HG02970 (cell line): ENCODE measurements around the gene ST3GAL4.

ENCODE experiments used
- ATAC-seq: cut with Tn5 transposase; IDR thresholded peaks from one replicate; pipeline ENCODE4 v1.9.1; 2021; ENCODE audit warnings: mild to moderate bottlenecking, moderate library complexity, moderate number of reproducible peaks; ENCODE audit not compliant: unreplicated experiment, low FRiP score

Gene ST3GAL4

DNA sequence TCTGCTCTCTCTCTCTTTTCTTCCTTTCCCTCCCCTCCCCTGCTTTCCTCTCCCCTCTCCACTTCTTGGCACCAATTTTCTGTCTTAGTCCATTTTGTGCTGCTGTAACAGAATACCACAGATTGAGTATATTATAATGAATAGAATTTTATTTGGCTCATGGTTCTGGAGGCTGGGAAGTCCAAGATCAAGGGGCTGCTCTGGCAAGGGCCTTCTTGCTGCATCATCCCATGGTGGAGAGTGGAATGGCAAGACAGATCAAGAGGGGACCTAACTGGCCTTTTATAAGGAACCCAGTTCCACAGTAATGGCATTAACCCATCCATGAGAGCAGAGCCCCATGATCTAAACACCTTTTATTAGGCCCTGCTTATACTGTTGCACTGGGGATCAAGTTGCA, 44.5 kb downstream of the ST3GAL4 start:
- ATAC-seq: no peak

DNA sequence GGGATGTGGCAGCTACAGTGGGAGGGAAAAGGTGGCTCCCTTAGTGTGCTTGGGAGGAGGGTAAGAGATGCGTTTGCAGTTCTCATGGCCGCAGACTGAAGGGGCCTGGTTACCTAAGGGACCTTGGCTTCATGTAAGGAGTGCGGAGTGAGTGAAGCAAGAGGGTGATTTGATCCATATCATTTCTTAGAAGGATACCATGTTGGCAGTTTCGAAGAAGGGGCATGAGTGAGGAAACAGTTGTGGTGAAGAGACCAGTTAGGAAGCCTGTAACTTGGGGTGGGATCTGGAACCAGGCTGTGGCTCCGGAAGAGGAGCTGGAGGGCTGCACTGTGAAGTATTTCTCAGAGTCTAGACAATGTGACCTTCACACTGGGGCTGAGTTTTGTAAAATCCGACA, 45.0 kb downstream of the ST3GAL4 start:
- ATAC-seq: no peak

DNA sequence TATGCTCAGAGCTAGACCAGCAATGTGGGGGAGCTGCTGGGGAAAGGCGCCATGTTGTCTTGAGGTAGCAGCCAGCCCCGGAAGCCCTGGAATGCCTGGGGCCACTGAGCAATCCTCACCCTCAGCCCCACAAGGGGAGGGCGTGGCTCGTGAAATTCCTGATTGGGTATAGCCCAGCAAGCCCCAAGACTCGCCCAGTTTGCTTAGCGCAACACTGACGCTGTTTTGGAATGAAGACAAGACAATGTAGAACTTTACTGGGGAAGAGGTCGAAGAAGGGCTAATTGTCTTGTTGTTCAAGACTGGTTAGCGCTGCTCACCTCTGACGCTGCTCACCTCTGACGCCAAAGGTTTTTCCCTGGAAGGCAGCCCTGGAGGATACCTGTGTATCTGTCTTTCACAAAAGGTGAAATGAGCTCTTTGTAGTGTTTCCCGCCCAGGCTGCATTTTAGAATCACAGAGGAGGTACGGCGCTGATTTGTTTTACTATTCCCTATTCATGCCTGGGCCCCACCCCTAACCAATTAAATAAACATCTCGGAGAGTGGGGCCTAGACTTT, 47.6 kb downstream of the ST3GAL4 start:
- ATAC-seq: no peak

DNA sequence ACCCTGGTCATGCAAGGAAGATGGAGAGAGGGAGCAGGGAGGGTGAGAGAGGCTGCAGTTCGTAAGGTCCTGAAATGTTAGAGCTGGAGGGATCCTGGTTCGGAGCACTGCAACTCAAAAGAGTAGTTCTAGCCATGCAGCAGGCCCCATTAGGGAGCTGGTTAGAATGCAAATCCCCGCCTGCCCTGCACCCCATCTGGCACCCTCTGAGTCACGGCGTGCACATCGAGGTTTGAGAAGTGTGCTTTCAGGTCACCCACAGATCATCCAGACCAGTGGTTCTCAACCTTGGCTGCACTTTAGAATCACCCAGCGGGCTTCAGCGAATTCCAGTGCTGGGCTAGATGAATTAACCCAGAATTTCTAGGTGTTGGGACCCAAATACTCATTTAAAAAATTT, 48.2 kb downstream of the ST3GAL4 start:
- no peak for ATAC-seq

DNA sequence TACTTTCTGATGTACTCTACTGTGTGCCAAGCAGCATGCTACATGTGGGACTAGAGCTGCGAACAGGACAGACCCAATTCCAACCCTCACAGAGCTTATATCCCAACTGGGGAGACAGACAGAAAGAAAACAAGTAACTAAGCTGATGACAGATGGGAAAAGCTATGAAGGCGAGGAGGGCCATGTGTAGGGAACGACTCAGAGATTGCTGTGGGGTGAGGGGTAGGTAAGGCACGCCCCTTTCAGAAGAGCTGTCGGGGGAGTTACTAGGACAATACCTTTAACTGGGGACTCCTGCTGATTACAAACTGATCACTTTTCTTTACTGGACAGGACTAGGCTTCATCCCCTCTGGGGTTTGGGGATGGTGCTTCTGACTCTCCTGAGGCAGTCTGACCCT, 48.9 kb downstream of the ST3GAL4 start:
- no peak for ATAC-seq

DNA sequence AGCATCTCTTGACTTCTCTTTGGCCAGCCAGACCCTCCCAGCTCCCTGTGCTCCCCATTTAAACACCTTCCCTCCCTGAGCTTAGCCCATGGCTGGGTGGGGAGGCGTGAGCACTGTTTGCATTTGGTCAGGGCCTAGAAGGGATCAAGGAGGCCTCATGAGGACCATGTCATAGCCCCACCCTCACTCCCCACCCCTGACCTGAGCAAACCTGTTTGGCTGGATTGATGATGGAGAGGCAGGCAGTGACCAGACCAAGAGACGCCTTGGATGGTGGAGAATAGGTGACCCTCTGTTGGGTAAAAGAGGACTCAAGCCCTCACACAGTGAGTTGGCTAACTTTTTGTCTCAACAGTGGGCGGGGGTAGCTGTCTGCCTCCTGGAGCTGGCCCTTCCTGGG, 49.9 kb downstream of the ST3GAL4 start:
- ATAC-seq: no peak

DNA sequence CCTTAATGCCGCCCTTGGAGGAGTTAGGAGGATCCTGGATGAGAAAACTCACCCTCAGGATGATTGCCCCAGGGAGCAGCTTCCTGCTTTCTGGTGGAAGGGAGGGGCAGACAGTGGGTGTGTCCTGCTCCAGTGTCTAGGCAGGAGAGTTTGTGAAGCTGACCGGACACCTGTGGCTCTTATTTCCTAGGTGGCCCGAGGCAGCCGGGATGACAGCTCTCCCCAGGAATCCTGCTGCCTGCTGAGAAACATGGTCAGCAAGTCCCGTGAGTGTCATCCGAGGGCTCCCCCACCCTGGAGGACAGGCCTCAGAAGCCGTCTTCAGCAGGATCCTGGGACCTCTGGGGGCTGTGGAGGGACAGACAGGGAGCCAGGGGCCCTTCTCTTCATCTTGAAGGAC, 50.4 kb downstream of the ST3GAL4 start:
- no peak for ATAC-seq

DNA sequence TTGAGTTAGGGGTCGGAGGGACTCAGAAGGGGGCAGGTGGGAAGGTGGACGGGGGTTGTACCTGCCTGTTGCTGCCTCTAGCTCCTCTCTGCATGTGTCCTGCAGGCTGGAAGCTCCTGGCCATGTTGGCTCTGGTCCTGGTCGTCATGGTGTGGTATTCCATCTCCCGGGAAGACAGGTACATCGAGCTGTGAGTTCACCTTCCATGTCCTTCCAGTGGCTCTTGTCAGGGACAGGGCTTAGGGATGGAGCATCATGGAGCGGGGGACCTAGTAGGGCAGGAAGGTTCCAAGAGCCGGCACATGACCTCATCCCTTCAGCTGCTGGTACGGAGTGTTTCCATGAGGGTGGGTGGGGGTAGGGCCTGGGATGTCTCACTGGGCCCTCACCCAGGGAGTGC, 50.9 kb downstream of the ST3GAL4 start:
- ATAC-seq: no peak

DNA sequence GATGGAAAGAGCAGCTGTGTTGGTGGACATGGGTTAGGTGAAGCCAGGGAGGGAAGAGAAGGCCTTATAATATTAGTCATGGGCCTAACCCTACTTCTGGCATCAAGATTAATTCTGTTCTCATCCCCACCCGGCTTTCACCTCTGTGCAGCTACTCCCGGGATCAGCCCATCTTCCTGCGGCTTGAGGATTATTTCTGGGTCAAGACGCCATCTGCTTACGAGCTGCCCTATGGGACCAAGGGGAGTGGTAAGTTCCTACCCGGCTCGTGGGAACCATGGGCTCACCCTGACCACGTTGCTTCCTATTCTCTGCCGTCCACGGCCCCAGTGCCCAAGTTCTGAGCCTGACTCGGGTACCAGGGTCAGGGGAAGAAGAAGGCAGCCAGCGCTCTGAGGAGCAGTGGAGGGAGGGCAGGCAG, 51.6 kb downstream of the ST3GAL4 start:
- no peak for ATAC-seq

DNA sequence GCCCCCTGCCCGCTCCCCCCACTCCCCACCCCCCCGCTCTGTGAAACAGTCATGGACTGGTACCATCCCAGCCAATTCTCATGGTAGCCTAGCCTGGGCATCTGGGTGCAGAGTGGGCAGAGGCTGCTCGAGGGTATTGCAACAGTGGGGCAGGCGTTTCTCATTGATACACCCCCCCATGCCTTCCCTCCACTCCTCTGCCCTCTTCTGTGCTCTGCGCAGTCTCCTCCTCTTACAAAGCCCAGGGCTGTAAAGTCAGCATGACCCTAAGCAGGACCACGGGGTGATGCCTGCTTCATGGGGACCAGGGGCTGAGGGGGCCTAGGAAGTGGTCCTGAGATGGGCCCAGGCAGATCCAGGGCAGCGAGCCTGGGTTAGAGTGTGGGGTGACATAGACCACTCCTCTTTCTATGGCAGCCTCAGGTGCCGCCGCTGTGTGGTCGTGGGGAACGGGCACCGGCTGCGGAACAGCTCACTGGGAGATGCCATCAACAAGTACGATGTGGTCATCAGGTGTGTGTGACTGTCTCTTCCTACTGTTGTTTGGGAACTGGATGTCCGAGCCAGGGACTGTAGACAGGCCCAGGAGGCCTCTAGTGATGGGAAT, 52.3 kb downstream of the ST3GAL4 start:
- no peak for ATAC-seq

DNA sequence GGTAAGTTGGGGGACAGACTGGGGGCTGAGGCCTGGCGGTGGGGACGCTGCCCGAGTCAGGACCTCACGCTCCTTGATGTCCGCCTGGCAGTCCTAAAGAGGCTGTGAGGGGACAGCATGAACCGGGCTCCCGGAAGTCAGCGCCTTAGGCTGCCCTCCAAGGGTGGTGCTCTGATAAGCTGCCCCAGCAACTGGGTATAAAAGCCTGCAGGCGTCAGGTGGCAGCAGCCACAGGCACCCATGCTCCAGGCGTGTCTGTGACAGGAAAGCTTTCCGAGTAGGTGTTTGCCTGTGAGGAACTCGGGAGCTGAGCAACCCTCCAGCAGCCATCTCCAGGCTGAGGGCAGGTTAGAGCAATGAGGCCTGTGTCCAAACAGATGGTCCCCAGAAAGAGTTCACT, 53.0 kb downstream of the ST3GAL4 start:
- ATAC-seq: no peak

DNA sequence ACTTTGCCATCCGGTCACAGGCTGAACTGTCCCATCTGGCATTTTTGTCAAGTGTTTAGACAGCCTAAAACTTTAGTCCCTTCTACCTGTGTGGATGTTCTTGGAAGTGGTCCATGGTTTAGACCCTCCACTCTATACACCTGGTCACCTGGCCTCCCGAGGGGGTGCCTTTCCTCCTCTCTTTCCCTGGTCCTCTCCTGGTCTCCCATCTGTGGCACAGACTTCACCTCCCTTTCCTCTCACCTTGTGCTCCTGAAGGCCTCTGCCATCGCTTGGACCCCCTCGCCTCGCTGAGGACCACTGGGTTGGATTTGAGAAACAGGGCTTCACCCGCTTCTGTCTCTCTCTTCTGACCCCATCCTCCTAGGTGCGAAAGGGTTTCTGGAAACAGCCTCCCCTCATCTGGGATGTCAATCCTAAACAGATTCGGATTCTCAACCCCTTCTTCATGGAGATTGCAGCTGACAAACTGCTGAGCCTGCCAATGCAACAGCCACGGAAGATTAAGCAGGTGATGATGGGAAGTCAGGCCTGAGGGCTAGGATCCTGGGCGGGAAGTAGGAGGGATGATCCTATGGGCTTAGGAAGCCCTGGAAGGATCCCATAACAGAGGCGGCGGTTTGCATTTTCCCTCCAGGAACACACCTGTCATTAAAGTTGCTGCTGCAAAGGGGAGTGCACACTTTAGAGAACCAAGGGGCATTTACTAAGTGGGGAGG, 53.6 kb downstream of the ST3GAL4 start:
- no peak for ATAC-seq

DNA sequence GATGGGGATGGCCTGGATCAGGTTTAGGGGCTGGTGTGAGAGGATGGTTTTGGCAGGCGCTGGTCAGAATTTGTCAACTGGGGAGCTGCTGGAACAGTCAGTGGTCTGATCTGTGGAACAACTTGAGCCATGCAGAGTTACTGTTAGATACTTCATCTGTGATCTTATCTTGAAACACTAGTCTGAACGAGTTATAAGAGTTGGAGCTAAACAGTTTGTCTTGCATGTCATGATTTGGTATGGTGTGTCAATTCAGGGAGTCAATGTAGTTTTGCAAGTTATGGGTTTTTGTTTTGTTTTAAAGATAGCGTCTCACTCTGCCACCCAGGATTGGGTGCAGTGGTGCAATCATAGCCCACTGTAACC, 54.1 kb downstream of the ST3GAL4 start:
- ATAC-seq: no peak

DNA sequence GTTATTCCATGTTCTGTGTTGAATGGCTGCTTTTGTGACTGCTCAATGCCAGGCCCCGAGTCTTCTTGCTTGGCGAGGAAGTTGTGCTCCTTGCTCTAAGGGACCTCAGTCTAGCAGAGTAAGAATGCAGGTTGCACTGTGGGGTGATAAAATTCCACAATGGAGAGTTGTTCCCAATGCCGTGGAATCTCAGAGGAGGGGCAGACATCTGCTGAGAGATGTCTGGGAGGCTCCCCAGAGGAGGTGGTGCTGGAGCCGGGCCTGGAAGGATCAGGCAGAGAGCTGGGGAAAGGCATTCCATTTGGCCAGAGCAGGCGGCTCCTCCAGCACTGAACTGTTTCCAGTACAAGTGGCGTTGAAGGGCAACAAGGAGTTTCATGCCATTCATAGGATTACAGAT, 55.2 kb downstream of the ST3GAL4 start:
- ATAC-seq: no peak

DNA sequence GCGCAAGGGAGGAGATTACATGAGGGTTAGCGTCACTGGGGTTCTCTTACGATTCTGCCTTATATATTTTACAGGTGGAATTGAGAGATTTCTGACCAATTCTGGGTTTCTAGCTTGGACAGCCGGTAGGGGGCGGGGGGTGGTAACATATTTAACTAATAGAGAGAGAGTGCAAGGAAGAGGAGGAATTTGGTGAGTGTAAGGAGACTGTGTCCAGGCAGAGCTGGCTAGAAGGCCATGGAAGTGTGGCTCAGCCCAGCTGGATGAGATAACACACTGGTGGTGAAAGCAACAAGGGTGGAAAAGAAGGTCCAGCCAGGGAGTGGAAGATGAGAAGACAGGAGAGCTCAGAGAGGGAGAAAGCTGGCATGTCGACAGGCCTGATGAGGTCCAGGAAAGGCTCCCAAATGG, 56.5 kb downstream of the ST3GAL4 start:
- ATAC-seq: no peak

DNA sequence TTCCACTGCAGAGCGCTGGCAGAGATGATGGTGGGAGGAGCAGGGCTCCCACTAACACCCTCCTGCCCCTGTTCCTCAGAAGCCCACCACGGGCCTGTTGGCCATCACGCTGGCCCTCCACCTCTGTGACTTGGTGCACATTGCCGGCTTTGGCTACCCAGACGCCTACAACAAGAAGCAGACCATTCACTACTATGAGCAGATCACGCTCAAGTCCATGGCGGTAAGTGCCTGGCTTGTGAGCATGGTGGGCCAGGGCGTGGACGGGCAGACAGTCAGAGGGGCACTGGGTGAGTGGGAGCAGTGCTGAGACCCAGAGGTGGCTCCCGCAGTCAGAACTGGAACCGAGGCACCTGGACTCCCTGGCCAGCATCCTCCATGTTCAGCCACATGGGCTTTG, 57.9 kb downstream of the ST3GAL4 start:
- ATAC-seq: no peak

DNA sequence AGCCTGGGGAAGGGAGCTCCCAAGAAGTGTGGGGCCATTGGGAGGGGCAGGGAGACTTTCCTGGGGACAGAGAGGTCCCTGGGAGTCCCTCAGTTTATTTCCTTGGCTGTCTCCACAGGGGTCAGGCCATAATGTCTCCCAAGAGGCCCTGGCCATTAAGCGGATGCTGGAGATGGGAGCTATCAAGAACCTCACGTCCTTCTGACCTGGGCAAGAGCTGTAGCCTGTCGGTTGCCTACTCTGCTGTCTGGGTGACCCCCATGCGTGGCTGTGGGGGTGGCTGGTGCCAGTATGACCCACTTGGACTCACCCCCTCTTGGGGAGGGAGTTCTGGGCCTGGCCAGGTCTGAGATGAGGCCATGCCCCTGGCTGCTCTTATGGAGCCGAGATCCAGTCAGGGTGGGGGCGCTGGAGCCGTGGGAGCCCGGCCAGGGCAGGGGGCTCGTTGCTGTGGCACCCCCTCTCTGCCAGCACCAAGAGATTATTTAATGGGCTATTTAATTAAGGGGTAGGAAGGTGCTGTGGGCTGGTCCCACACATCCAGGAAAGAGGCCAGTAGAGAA, 58.4 kb downstream of the ST3GAL4 start:
- ATAC-seq: no peak

DNA sequence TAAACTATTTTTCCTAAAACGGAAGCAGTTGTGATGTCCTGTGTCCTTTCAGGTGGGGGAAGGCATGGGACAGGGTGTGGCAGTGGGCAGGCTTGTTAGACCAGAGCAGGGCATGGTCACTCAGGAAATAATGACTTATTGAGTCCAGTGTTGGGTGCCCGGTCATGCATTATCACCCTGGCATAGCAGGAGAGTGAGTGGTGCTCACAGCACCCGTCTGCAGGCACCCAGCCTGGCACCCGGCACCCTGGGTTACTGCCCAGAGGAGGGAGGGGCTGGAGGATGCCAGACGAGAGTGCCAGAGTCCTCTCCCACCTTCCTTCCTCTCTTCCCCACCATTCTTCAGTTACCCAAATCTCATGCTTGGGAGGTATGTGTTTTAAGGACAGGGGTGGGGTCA, 59.1 kb downstream of the ST3GAL4 start:
- ATAC-seq: no peak

DNA sequence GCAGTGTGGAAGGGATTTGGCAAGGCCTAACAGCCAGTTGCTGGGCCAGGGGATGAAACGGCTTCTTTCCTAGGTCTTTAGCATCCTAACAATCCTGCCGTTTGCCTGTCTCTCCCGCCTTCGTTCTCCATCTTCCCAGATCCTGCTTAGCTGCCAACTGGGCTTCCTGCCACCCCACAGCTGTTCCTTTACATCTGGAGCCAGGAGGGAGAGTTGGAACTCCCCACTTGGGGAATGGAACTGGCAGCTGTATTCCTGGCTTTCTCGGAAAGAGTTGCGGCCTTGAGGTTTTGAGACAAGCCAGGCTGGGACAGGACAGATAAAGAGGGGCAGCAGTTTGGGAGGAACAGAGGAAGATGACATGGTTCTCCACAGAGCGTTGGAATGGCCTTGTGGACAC, 59.6 kb downstream of the ST3GAL4 start:
- no peak for ATAC-seq

DNA sequence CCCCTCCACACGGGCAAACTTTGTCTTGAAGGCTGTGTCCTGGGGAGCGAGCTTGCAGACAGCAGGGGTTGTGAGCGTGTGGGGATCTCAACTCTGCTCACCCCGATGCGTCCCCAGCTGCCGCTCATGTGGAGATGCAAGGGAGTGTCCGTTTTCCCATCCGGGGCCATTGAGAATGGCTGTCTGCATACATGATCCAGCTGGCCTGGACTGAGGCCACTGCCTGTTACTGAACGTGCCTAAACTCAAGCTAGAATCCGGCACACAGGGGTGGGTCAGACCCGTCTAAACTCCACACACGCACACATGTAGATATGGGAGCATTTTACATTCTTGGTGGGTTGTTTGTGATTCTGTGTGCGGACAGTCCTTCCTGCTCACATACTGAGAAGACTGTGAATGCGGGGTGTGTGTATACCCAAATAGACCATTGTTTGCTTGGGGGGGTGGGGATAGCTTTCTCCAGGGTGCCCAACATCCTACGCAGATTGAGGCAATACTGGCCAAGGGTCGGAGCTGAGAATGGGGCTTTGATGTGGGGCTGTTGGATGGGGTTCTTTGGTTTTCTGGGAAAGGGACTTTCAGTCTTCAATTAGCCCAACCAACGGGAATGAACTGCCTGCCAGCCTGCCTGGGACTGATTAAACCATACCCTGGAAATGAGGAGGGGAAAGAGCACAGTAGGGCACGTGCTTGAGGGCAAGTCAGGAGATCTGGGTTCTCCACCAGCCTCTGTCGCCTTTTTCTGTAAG, 60.4 kb downstream of the ST3GAL4 start:
- no peak for ATAC-seq

DNA sequence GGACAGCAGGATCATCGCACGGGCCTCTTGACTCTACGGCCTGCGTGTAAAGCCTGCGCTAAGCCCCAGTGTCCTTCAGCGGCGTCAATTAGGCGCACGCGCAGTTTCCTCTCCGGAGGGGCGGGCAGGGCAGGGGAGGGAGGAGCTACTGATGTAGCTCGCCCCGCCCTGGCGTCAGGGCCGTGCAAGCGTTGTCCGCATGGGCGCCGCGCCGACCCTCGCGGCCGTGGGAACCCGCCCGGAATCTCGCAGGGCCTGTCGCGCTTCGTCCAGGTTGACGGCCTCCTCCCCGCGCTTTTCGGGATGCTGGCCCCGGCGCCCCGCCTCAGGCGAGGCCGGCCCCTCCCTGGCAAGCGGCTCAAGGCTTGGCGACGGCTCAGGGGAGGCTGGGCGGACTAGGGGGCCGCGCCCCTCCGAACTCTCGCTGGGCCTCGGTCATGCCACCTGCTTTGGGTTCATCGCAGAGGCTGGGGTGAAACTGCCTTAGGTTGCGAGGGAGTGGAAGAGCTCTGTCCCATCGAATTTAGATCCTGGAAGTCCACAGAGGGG, 61.1 kb downstream of the ST3GAL4 start:
- ATAC-seq: peak; percentile 69
